SK-N-SH (cell line): ENCODE data around the gene SLC6A8. TPM values are rescaled to one million over a fixed set of nuclear protein-coding genes. Genes with fewer than 3 reads are reported as not detected.

Experiments used
- CTCF ChIA-PET: fragments of 300-600, 350-600 bp; formaldehyde crosslinking; extraction: SDS; loops from one replicate; lab custom pipeline; 2021; lab: Yijun Ruan, JAX
- POLR2A ChIA-PET: fragments of 350-600 bp; sonication (Branson Sonifier 250); formaldehyde crosslinking; extraction: SDS; loops from one replicate; lab custom pipeline; 2020; ENCODE audit warnings: antibody characterized with exemption, inconsistent platforms; lab: Yijun Ruan, JAX
- DNase-seq: peaks from one replicate; pipeline ENCODE4 v3.0.0; 2012
- H2AFZ ChIP-seq: fragments of 200-600 bp; sonication (generic); 2 replicates; pipeline ENCODE4 v1.8.1; 2016; ENCODE audit warnings: antibody characterized with exemption, mild to moderate bottlenecking, low read depth
- H3F3A ChIP-seq: fragments of 200-600 bp; sonication (generic); replicated peaks from 2 replicates; pipeline ENCODE3; 2016; ENCODE audit warnings: antibody characterized with exemption, mild to moderate bottlenecking; ENCODE audit not compliant: insufficient read depth
- H3K27ac ChIP-seq, 2 experiments: fragments of 200-500 bp in 1 of 2; fragments of 200-600 bp in 1 of 2; sonication (Bioruptor generic) in 1 of 2; sonication (generic), shearing (Covaris generic) in 1 of 2; 2 replicates each; pipeline versions ENCODE4 v1.5.1 to v1.6.1; 2014 to 2016; ENCODE audit warnings: low read depth in 2 of 2, inconsistent platforms in 1 of 2, low read length in 1 of 2, mild to moderate bottlenecking in 1 of 2, mixed read lengths in 1 of 2
- H3K27me3 ChIP-seq: fragments of 200-600 bp; sonication (generic), shearing (Covaris generic); 2 replicates; pipeline ENCODE4 v1.6.1; 2016; ENCODE audit warnings: mixed run types; ENCODE audit not compliant: insufficient read depth
- H3K36me3 ChIP-seq, 2 experiments: fragments of 200-500 bp in 1 of 2; fragments of 200-600 bp in 1 of 2; sonication (Bioruptor generic) in 1 of 2; sonication (generic) in 1 of 2; replicated peaks in 1 of 2; 2 replicates each; pipeline versions ENCODE3 to v1.5.1; 2014 to 2016; ENCODE audit warnings: low read length in 1 of 2, mild to moderate bottlenecking in 1 of 2; ENCODE audit not compliant: insufficient read depth in 2 of 2, control insufficient read depth in 1 of 2
- H3K4me1 ChIP-seq, 2 experiments: fragments of 200-500 bp in 1 of 2; fragments of 200-600 bp in 1 of 2; sonication (Bioruptor generic) in 1 of 2; sonication (generic), shearing (Covaris generic) in 1 of 2; 2 replicates each; pipeline versions ENCODE4 v1.5.1 to v1.6.1; 2014 to 2016; ENCODE audit warnings: low read depth in 1 of 2, low read length in 1 of 2, mixed run types in 1 of 2; ENCODE audit not compliant: insufficient read depth in 2 of 2, control insufficient read depth in 1 of 2
- H3K4me2 ChIP-seq: fragments of 200-600 bp; sonication (generic), shearing (Covaris generic); 2 replicates; pipeline ENCODE4 v1.6.1; 2017; ENCODE audit warnings: mixed run types
- H3K4me3 ChIP-seq, 2 experiments: fragments of 200-500 bp in 1 of 2; fragments of 200-600 bp in 1 of 2; sonication (Bioruptor generic) in 1 of 2; sonication (generic), shearing (Covaris generic) in 1 of 2; 2 replicates each; pipeline versions ENCODE4 v1.5.1 to v1.8.1; 2014 to 2016; ENCODE audit warnings: low read depth in 2 of 2, inconsistent platforms in 1 of 2, low read length in 1 of 2, mild to moderate bottlenecking in 1 of 2, mixed read lengths in 1 of 2, moderate library complexity in 1 of 2
- H3K79me2 ChIP-seq: fragments of 200-600 bp; sonication (generic); 2 replicates; pipeline ENCODE4 v1.8.1; 2017; ENCODE audit warnings: mild to moderate bottlenecking; ENCODE audit not compliant: insufficient read depth
- H3K9ac ChIP-seq: fragments of 200-600 bp; sonication (generic); 2 replicates; pipeline ENCODE4 v1.6.1; 2017; ENCODE audit warnings: mixed run types
- H3K9me2 ChIP-seq: fragments of 200-600 bp; sonication (generic); 2 replicates; pipeline ENCODE4 v1.6.1; 2017; ENCODE audit warnings: mixed run types
- H3K9me3 ChIP-seq: fragments of 200-600 bp; sonication (generic); 2 replicates; pipeline ENCODE4 v1.6.1; 2017; ENCODE audit warnings: mixed run types, mild to moderate bottlenecking, moderate library complexity
- H4K20me1 ChIP-seq: fragments of 200-600 bp; sonication (generic); 2 replicates; pipeline ENCODE4 v1.6.1; 2017; ENCODE audit warnings: mild to moderate bottlenecking, mixed run types; ENCODE audit not compliant: insufficient read depth
- EP300 ChIP-seq, 2 experiments: IDR thresholded peaks; 2 replicates each; pipeline versions ENCODE4 v1.4.0 to v1.6.1; 2012; ENCODE audit warnings: borderline replicate concordance in 1 of 2, low read depth in 1 of 2, low read length in 1 of 2
- FOSL2 ChIP-seq: IDR thresholded peaks from 2 replicates; pipeline ENCODE4 v1.4.0; 2012; ENCODE audit warnings: low read depth, mild to moderate bottlenecking, moderate library complexity, borderline replicate concordance
- GABPA ChIP-seq: IDR thresholded peaks from 2 replicates; pipeline ENCODE4 v1.4.0; 2012; ENCODE audit warnings: low read depth, mild to moderate bottlenecking
- GATA2 ChIP-seq: sonication (generic); formaldehyde crosslinking; IDR thresholded peaks from 2 replicates; pipeline ENCODE4 v1.5.0; 2020; ENCODE audit warnings: mild to moderate bottlenecking, missing genetic modification reagents
- RCOR1 ChIP-seq: fragments of 150-350 bp; IDR thresholded peaks from 2 replicates; pipeline ENCODE4 v1.6.1; 2017; ENCODE audit warnings: antibody characterized with exemption, low read length
- REST ChIP-seq: IDR thresholded peaks from 2 replicates; pipeline ENCODE4 v1.6.1; 2012; ENCODE audit warnings: mild to moderate bottlenecking, low read depth, low read length, moderate library complexity
- ZBTB33 ChIP-seq: IDR thresholded peaks from 2 replicates; pipeline ENCODE4 v1.4.0; 2012; ENCODE audit warnings: low read depth, borderline replicate concordance
- WGBS: methylation state at CpG from one replicate; pipeline ENCODE4 v1.1.6; 2017; ENCODE audit warnings: low lambda C conversion rate; 5-methylcytosine and 5-hydroxymethylcytosine counted together
- polyA plus RNA-seq, 3 experiments: library from polyadenylated mRNA; depleted of rRNA; stranded (reverse); fragments of >200 nt; gene quantifications; 2 replicates each; pipeline ENCODE4 v1.2.3, GENCODE V29; 2012
- TF ChIP-seq, protein P1 (sequence below): fragments of 200-600 bp; sonication (generic); IDR thresholded peaks from 2 replicates; pipeline ENCODE4 v1.6.1; 2017; ENCODE audit warnings: antibody characterized with exemption, mild to moderate bottlenecking, moderate library complexity

The SLC6A8 gene
- polyA plus RNA-seq, 1 of the 3 experiments (the other 2 are of a cell fraction): 30.8 TPM

DNA sequence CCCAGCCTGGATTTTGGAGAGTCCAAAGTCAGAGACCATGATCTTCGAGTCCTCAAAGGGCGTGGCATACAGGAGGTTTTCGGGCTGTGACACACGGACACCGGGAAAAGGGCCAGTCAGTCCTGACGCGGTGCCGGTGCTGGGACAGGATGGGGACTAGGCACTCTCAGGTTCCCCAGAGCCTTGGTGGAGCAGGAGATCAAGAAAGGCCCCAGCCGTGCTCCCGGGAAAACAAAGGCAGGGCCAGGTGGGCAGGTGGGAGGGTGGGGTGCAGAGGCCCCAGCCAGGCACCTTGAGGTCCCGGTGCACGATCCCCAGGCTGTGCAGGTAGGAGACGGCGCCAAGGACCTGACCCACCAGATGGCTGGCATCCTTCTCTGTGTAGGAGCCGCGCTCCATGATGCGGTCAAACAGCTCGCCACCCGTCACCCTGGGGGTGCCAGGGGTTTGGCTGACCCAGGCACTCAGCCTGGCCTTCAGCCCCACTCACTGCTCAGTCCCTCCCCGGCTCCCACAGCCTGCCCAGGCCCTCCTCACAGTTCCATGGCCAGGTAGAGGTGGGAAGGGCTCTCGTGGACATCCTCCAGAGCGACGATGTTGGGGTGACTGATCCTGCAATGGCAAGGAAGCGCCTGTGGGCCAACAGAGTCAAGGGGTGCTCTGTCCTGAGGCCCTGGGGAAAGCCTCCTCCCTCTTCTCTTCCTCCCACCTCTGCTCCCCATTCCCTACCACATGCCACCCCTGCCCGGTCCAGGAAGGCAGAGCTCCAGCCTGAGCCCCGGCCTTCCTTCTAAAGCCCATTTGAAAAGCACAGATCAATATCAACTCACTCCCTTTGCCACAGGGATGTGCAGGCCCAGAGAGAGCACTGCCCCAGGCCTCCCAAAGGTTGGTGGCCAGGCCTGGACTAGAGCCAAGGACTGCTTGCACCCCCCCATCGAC is 15.9 kb upstream of the SLC6A8 start:
- Histone ChIP-seq H3K27ac (no peak overlapping the region), H3K4me1 (peaks cover 0 to 3% of the 10 kb centered on the region in 2 experiments; a peak in 1 of 4 replicates), H3K4me3 (no peak overlapping the region), H3K9me3 (no peaks in the 10 kb centered on the region), H3F3A (no peaks in the 10 kb centered on the region), H2AFZ (no peak overlapping the region), H3K36me3 (no peaks in the 10 kb centered on the region), H3K79me2 (no peaks in the 10 kb centered on the region), H3K9me2 (no peaks in the 10 kb centered on the region), H4K20me1 (no peaks in the 10 kb centered on the region), H3K27me3 (0 out of 2 replicates have a peak, but pooled peaks cover 6% of the 10 kb centered on the region), H3K4me2 (no peak overlapping the region), H3K9ac (no peak overlapping the region)
- TF ChIP-seq FOSL2: no peak
- no peak for TF ChIP-seq RCOR1
- no peak for TF ChIP-seq REST
- no peak for TF ChIP-seq EP300 (IDR thresholded peaks at IDR 0.05; ENCODE audit: borderline replicate concordance in 1 of 2, low read depth in 1 of 2, low read length in 1 of 2)
- TF ChIP-seq GABPA: no peak
- DNase-seq: no peak
- ChIA-PET POLR2A (no interaction called here), CTCF (interaction anchor here (0.8 to 8.9 kb wide), 5 partner anchors 11 to 134 kb away, joined by 3 to 106 read pairs (median 3); partner anchors contain the start of genes DUSP9 and SLC6A8)
- WGBS: 46% methylated on average over 13 of the region's 27 CpGs

GRCh38 chrX:153672531-153673427 is 14.9 kb upstream of the SLC6A8 start:
- ChIA-PET CTCF (interaction anchor here (0.8 to 8.9 kb wide), 4 partner anchors 14 to 135 kb away, joined by 3 to 106 read pairs (median 3); partner anchors contain the start of genes DUSP9 and SLC6A8), POLR2A (interaction anchor here (0.6 kb wide), 1 partner anchor 12 kb away, joined by 3 read pairs; no protein-coding TSS in a partner anchor)
- 62% methylated on average over 39 of the region's 53 CpGs for WGBS
- peak; percentile 68 for DNase-seq
- Histone ChIP-seq H3K36me3 (no peaks in the 10 kb centered on the region), H4K20me1 (no peaks in the 10 kb centered on the region), H3K9ac (no peak overlapping the region), H3K79me2 (no peaks in the 10 kb centered on the region)
- TF ChIP-seq ZBTB33: no peak
- no peak for TF ChIP-seq GATA2 (CRISPR knock-in tag)
- TF ChIP-seq, protein P1, sequence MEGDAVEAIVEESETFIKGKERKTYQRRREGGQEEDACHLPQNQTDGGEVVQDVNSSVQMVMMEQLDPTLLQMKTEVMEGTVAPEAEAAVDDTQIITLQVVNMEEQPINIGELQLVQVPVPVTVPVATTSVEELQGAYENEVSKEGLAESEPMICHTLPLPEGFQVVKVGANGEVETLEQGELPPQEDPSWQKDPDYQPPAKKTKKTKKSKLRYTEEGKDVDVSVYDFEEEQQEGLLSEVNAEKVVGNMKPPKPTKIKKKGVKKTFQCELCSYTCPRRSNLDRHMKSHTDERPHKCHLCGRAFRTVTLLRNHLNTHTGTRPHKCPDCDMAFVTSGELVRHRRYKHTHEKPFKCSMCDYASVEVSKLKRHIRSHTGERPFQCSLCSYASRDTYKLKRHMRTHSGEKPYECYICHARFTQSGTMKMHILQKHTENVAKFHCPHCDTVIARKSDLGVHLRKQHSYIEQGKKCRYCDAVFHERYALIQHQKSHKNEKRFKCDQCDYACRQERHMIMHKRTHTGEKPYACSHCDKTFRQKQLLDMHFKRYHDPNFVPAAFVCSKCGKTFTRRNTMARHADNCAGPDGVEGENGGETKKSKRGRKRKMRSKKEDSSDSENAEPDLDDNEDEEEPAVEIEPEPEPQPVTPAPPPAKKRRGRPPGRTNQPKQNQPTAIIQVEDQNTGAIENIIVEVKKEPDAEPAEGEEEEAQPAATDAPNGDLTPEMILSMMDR: no peak
- TF ChIP-seq, all 33 proteins: peak for 0
- Histone ChIP-seq H3K27me3 (0 out of 2 replicates have a peak, but pooled peaks cover 6% of the 10 kb centered on the region), H3K9me3 (no peaks in the 10 kb centered on the region), H2AFZ (no peak overlapping the region), H3K9me2 (no peaks in the 10 kb centered on the region), H3K4me3 (no peak overlapping the region), H3K27ac (no peak overlapping the region), H3F3A (no peaks in the 10 kb centered on the region), H3K4me2 (no peak overlapping the region), H3K4me1 (no peaks in the 10 kb centered on the region; a peak in 1 of 4 replicates)
